K562 treated with DMSO at 1 percent for 24 hours (cell line): ENCODE data around the gene TTL. TPM values are rescaled to one million over a fixed set of nuclear protein-coding genes. Genes with fewer than 3 reads are reported as not detected.

Experiments used
- total RNA-seq: library from RNA; unstranded; fragments of 300-600 nt; gene quantifications from 2 replicates; pipeline ENCODE4 v1.2.3, GENCODE V29; 2022; ENCODE audit warnings: low read depth; ENCODE audit not compliant: insufficient read depth

The TTL gene
- total RNA-seq: 18.6 and 20.1 TPM in 2 replicates

GRCh38 chr2:112481528-112482233 lies at the start of gene TTL:
TTL (plus strand) TSS chr2:112482156; CDS start chr2:112482345, 189 bp downstream.

GRCh38 chr2:112433480-112433879 lies 48.5 kb upstream of the TTL start, which contains the start of gene RGPD8:
RGPD8 (minus strand) TSS chr2:112433645; CDS start chr2:112433453, 192 bp downstream.

DNA sequence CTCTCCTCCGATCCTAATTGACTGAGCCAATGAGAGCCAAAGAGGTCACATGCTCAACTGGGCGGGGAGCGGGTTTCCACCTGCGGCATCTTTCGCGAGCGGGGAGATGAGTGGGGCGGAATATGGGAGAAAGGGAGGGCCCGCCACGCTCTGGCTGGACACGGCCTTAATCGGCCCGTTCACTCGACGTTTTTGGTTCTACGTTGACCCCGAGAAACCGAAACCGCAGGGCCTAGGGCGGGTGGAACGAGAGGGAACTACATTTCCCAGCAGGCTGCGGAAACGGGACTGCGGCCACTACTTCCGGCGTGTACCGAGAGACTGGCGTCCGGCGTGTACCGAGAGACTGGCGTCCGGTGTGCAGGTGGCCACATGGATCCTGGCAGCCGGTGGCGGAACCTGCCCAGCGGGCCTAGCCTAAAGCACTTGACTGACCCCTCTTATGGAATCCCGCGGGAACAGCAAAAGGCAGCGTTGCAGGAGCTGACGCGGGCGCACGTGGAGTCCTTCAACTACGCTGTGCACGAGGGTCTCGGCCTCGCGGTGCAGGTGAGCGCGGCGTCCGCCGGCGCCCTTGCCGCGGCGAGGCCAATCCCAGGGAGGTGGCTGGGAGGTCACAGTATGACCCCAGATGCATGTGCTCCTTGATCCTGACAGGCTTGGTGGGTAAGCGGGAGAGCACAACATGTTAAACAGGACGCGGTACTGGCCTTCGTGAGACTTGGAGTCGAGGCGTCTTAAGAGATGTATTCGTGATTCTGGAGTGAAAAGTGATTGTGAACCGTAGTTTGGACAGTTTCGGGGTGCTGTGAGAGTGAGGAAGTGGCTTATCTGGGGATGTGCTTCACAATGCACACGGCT lies 60.4 kb downstream of the TTL start, which contains the start of gene POLR1B:
Gene POLR1B, plus strand, starts transcription at position 343 of the 861 bp plus-strand sequence. Its CDS starts 30 bp downstream, at position 373.

GRCh38 chr2:112584134-112584890 lies 102.4 kb downstream of the TTL start, which contains the start of gene CHCHD5:
CHCHD5 (plus strand) TSS chr2:112584609; CDS start chr2:112584648, 39 bp downstream.

Other genes starting within 250 kb of the TTL start
- 6.2 and 8.4 TPM in 2 replicates for gene ZC3H8, start 227.1 kb upstream of the TTL start, total RNA-seq
- 2.1 and 4.4 TPM in 2 replicates for gene ZC3H6, start 206.6 kb upstream of the TTL start, total RNA-seq
- gene RGPD8, start 48.5 kb upstream of the TTL start, total RNA-seq: 0.06 TPM in 1 of 2 replicates, not detected in the other
- 7.0 and 7.9 TPM in 2 replicates for gene POLR1B, start 60.3 kb downstream of the TTL start, total RNA-seq
- gene CHCHD5, start 102.5 kb downstream of the TTL start, total RNA-seq: 62.1 and 63.1 TPM in 2 replicates
- 59.5 and 64.4 TPM in 2 replicates for gene SLC20A1, start 163.8 kb downstream of the TTL start, total RNA-seq
- not detected in 2 replicates for gene NT5DC4, start 238.9 kb downstream of the TTL start, total RNA-seq